HG03378 (cell line): ENCODE results near the gene ARHGDIG.

Source experiments
- ATAC-seq: cut with Tn5 transposase; IDR thresholded peaks from one replicate; pipeline ENCODE4 v1.9.1; 2021; ENCODE audit warnings: mild to moderate bottlenecking, moderate library complexity; ENCODE audit not compliant: unreplicated experiment

The ARHGDIG gene

GRCh38 chr16:279531-279930, 860 bp upstream of the ARHGDIG start:
- ATAC-seq, result no peak

- ATAC-seq, result no peak
Observed at GRCh38 chr16:280005-280460, 358 bp upstream of the ARHGDIG start.

DNA sequence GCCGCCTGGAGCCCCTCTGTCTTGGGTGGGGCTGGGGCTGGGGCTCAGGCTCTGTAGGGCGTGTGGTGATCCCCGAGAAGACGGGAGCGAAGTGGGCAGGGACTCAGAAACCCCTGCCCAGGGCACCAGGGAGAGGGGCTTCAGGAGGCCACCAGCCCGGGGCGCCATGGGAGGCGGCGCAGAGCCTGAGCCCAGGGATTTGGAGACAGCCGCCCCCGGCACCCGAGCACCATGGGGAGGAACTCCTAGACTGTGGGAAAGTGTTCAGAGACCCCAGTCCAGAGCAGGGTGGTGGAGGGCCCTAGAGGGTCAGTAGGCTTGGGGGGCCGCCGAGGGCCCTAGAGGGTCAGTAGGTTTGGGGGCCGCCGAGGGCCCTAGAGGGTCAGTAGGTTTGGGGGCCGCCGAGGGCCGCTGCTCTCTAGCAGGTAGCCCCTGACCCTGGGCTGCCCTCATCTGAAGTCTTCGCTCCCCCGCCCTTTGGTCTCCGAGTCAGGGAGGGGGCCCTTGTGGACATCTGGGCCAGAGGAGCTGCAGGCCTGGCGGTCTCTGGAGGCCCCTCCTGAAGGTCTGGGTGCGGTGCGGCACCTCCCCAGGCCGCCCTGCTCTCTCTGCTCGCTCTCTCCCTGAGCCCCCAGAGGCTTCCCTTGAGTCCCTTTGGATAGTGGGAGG, 734 bp downstream of the ARHGDIG start:
- ATAC-seq, result no peak

- no peak for ATAC-seq
Observed at GRCh38 chr16:281660-282255, 1.4 kb downstream of the ARHGDIG start.

DNA sequence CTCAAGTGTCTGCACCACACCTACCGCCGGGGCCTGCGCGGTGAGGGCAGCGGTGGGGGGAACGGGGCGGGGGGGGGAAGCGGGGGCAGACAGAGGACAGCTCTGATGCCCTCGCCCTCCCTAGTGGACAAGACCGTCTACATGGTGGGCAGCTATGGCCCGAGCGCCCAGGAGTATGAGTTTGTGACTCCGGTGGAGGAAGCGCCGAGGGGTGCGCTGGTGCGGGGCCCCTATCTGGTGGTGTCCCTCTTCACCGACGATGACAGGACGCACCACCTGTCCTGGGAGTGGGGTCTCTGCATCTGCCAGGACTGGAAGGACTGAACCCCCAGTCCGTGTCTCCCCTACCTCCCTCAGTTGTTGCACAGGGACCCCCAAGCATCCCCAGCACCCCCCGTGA, 2.1 kb downstream of the ARHGDIG start:
- ATAC-seq, result no peak

GRCh38 chr16:283033-283805, 2.8 kb downstream of the ARHGDIG start, which contains the start of gene PDIA2:
Gene PDIA2 (plus strand): TSS chr16:283164. CDS start chr16:283170, 6 bp downstream.
- ATAC-seq, result no peak

GRCh38 chr16:284204-285120, 4.1 kb downstream of the ARHGDIG start:
- ATAC-seq, result no peak

GRCh38 chr16:285146-286055, 5.0 kb downstream of the ARHGDIG start:
- no peak for ATAC-seq

DNA sequence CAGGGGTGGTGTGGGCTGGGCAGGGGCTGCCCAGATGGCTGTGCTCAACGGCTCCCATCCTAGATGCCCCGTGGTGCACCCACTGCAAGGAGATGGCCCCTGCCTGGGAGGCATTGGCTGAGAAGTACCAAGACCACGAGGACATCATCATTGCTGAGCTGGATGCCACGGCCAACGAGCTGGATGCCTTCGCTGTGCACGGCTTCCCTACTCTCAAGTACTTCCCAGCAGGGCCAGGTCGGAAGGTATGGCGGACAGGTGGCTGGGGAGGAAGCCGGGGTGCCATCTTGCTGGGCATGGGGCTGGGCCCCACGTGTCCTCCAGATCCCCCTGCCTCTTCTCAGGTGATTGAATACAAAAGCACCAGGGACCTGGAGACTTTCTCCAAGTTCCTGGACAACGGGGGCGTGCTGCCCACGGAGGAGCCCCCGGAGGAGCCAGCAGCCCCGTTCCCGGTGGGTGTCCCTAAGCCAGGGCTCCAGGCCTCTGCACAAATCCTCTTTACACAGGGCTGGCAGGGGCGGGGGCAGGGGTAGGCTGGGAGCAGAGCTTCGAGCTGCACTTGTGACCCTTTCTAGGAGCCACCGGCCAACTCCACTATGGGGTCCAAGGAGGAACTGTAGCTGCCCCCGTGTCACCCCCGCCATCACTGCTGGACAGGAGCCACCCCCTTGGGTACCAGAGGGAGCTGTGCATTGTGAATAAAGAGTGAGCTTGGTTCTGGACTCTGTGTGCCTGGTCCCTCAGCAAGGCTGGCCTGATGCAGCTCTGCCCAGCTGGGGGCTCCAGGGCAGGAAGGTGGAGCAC, 6.3 kb downstream of the ARHGDIG start:
- no peak for ATAC-seq

- no peak for ATAC-seq
Observed at GRCh38 chr16:287298-287811, 7.0 kb downstream of the ARHGDIG start.

GRCh38 chr16:287981-288920, 7.9 kb downstream of the ARHGDIG start:
- no peak for ATAC-seq

DNA sequence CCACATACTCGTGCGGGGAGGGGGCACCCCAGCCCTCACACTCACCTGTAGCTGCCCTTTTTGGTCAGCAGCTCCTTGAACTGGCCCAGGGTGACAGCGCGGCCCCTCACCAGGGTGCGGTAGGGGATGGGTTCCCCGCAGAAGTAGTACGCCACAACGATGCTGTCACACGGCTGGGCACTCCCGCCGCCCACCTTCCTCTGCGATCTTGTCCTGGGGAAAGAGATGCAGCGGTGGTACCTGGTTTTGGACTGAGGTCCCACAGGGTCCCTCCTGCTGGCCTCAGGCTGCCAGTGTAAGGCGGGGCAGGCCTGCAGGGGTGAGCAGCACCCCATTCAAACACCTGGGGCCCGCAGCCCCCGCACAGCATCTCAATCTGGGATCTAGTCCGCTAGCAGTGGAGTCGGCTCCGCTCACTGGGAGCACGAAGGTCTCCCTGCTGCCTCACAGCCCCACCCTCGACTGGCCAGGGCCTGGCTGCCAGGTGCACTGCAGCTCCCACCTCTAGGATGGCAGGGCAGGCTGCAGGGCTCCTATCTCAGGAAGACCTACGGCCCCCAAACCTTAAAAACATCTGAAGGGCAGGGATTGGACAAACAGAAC, 9.1 kb downstream of the ARHGDIG start:
- no peak for ATAC-seq

DNA sequence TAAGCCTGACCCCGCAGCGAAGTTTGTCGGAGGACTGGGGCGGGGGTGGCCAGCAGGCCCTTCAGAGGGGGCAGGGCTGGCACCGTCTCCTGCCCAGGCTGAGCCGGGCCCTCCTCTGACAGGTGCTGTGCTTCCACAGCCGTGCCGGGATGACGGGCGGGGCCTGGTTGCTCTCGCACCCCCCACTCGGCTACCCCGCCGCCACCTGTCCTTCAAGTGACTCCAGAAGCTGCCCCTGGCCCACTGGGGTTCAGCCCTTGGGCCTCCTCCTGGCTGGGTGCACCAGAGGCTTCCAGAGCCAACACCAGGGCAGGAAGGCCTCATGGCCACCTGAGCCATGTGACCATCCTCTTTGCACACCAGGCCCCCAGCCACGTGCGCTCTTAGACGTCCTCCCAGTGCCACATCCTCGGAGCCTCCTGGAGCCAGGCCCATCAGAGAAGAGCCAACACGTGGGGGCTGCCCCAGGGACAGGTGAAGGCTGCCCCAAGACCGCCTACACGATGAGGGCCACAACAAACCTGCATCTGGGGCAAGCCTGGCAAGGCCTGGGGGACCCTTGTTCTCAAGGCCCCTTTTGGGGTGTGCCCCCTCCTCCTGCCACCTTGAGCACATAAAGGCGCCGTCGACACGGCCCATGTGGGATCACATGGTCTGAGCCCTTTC, 9.8 kb downstream of the ARHGDIG start:
- ATAC-seq, result no peak

DNA sequence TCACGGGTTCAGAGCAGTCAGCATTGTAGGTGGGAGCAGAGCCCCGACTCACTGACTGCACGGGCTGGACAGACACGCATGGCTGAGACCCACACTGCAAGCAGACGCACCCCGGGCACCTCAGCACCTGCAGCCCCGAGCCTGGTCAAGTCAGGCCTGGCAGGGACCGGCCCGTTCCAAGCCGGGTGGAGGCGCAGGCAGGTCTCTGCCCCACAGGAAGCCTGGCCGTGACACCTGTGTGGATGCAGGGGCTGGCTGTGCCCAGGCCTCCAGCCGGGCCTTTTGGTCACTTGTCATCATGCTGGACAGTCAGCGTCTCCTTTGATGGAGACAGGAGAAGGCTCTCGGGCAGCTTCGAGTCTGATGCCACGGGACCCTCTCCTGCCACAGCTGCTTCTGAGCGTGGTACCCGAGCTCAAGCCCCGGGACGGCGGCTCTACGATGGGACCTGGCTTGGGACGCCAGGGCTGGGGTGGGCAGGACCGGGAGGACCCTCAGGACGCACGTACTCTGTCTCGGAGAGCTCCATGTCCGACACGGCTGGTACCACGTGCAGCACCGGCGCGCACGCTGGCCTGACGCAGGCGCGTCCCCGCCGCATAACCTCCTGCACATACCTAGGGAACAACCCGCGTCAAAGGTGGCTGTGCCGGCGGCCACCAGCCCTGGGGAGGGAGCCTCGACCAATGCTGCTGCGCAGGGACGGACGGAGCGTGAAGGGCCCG, 10.5 kb downstream of the ARHGDIG start:
- no peak for ATAC-seq

GRCh38 chr16:291539-291938, 11.1 kb downstream of the ARHGDIG start:
- ATAC-seq, result no peak
